A549 (cell line): Measurements from ENCODE around the gene IL1R1. TPM values are rescaled to one million over a fixed set of nuclear protein-coding genes. Genes with fewer than 3 reads are reported as not detected.

Experiments used
- ATAC-seq, 2 experiments: fragments of 200-7000 bp in 1 of 2; fragments of >200 bp in 1 of 2; cut with Nextera tagmentation in 1 of 2; cut with Tn5 transposase in 1 of 2; 3 replicates each; pipeline versions ENCODE4 v1.8.0 to v1.9.1; 2018 to 2020; ENCODE audit warnings: mild to moderate bottlenecking in 1 of 2, moderate library complexity in 1 of 2
- CTCF ChIA-PET: fragments of 300-600 bp; sonication (Branson Sonifier 250); formaldehyde crosslinking; extraction: SDS; loops from one replicate; lab custom pipeline; 2021; ENCODE audit warnings: antibody characterized with exemption, inconsistent platforms; lab: Yijun Ruan, JAX
- POLR2A ChIA-PET: fragments of 350-600 bp; formaldehyde crosslinking; extraction: SDS; loops from one replicate; lab custom pipeline; 2021; ENCODE audit warnings: antibody characterized with exemption, inconsistent platforms; lab: Yijun Ruan, JAX
- DNase-seq, 2 experiments: peaks; one replicate each; pipeline versions ENCODE4 v3.0.0 to v3.0.0-alpha.2; 2011 to 2016; ENCODE audit warnings: low read depth in 1 of 2, low spot score in 1 of 2
- FAIRE-seq: peaks from 2 replicates; lab custom pipeline; 2011; peaks lifted over from hg19 to GRCh38; lab: Jason Lieb, UNC
- H3K27ac ChIP-seq, 2 experiments: fragments of >200 bp; sonication (Bioruptor Twin); formaldehyde crosslinking; 3 replicates each; pipeline ENCODE4 v1.5.1; 2016 to 2017
- H3K4me1 ChIP-seq: fragments of >200 bp; sonication (Bioruptor Twin); formaldehyde crosslinking; 3 replicates; pipeline ENCODE4 v1.6.1; 2016
- H3K4me2 ChIP-seq: fragments of >200 bp; sonication (Bioruptor Twin); formaldehyde crosslinking; 3 replicates; pipeline ENCODE4 v1.6.1; 2016
- H3K4me3 ChIP-seq: fragments of >200 bp; sonication (Bioruptor Twin); formaldehyde crosslinking; 3 replicates; pipeline ENCODE4 v1.5.1; 2016
- H3K9me3 ChIP-seq: fragments of >200 bp; sonication (Bioruptor Twin); formaldehyde crosslinking; 3 replicates; pipeline ENCODE4 v1.6.1; 2016
- CEBPB ChIP-seq, 2 experiments: fragments of >200 bp in 1 of 2; sonication (Bioruptor Twin) in 1 of 2; formaldehyde crosslinking in 1 of 2; IDR thresholded peaks; 2 replicates each; pipeline ENCODE4 v1.6.1; 2012 to 2016
- CHD2 ChIP-seq: fragments of 150-350 bp; IDR thresholded peaks from 2 replicates; pipeline ENCODE4 v1.6.1; 2014; ENCODE audit warnings: low read length; ENCODE audit not compliant: partially characterized antibody
- CHD4 ChIP-seq: fragments of 200-600 bp; sonication (generic); IDR thresholded peaks from 2 replicates; pipeline ENCODE4 v1.6.1; 2016; ENCODE audit warnings: antibody characterized with exemption, mild to moderate bottlenecking, borderline replicate concordance
- EHMT2 ChIP-seq: fragments of 200-600 bp; sonication (generic); IDR thresholded peaks from 2 replicates; pipeline ENCODE4 v1.6.1; 2016; ENCODE audit warnings: antibody characterized with exemption, low read depth, mild to moderate bottlenecking, moderate library complexity
- HEYL ChIP-seq: fragments of 250-450 bp; sonication (Bioruptor Pico); IDR thresholded peaks from 2 replicates; pipeline ENCODE4 v1.8.0; 2021; ENCODE audit warnings: mild to moderate bottlenecking, moderate library complexity
- JUN ChIP-seq, 2 experiments: fragments of >200 bp; sonication (Bioruptor Twin); formaldehyde crosslinking; IDR thresholded peaks; 2 replicates in 1 of 2; 3 replicates in 1 of 2; pipeline ENCODE4 v1.6.1; 2016 to 2017
- KDM5A ChIP-seq: fragments of 200-600 bp; sonication (generic); IDR thresholded peaks from 2 replicates; pipeline ENCODE4 v1.6.1; 2016; ENCODE audit warnings: antibody characterized with exemption, mild to moderate bottlenecking
- MAFK ChIP-seq: fragments of 450-650 bp; IDR thresholded peaks from 2 replicates; pipeline ENCODE4 v1.6.1; 2014; ENCODE audit not compliant: partially characterized antibody
- MYC ChIP-seq: IDR thresholded peaks from 2 replicates; pipeline ENCODE4 v1.6.1; 2012; ENCODE audit warnings: mild to moderate bottlenecking, inconsistent platforms, low read length, improper control_type of control experiment, borderline replicate concordance
- NPAS2 ChIP-seq: fragments of 250-450 bp; sonication (Bioruptor Pico); IDR thresholded peaks from 2 replicates; pipeline ENCODE4 v1.8.0; 2022; ENCODE audit warnings: mild to moderate bottlenecking, moderate library complexity, borderline replicate concordance
- PHF8 ChIP-seq: fragments of 200-600 bp; sonication (generic); IDR thresholded peaks from 2 replicates; pipeline ENCODE4 v1.6.1; 2016; ENCODE audit warnings: low read depth, mild to moderate bottlenecking, antibody characterized with exemption, moderate library complexity, borderline replicate concordance
- POLR2A ChIP-seq: IDR thresholded peaks from 2 replicates; pipeline ENCODE4 v1.6.1; 2012; ENCODE audit warnings: mild to moderate bottlenecking, low read length
- RCOR1 ChIP-seq: fragments of 150-350 bp; IDR thresholded peaks from 2 replicates; pipeline ENCODE4 v1.6.1; 2014; ENCODE audit warnings: antibody characterized with exemption, low read length, low read depth
- RFX5 ChIP-seq: fragments of 450-650 bp; IDR thresholded peaks from 2 replicates; pipeline ENCODE4 v1.7.1; 2014; ENCODE audit warnings: antibody characterized with exemption, mild to moderate bottlenecking, moderate library complexity
- TP53 ChIP-seq: fragments of 250-450 bp; sonication (Bioruptor Pico); IDR thresholded peaks from 2 replicates; pipeline ENCODE4 v1.5.0; 2021; ENCODE audit warnings: mild to moderate bottlenecking, moderate library complexity
- ZC3H11A ChIP-seq: fragments of 450-650 bp; IDR thresholded peaks from 2 replicates; pipeline ENCODE4 v1.6.1; 2014; ENCODE audit warnings: antibody characterized with exemption, mild to moderate bottlenecking
- ZNF302 ChIP-seq: fragments of 250-450 bp; sonication (Bioruptor Pico); IDR thresholded peaks from 2 replicates; pipeline ENCODE4 v1.9.0; 2021; ENCODE audit warnings: inconsistent platforms, mild to moderate bottlenecking, moderate library complexity
- WGBS: methylation state at CpG from one replicate; pipeline ENCODE4 v1.1.6; 2017; ENCODE audit errors: missing lambda C conversion rate; 5-methylcytosine and 5-hydroxymethylcytosine counted together
- polyA plus RNA-seq, 4 experiments: library from polyadenylated mRNA; depleted of rRNA in 3 of 4; stranded (reverse); fragments of >200 nt; fragmentation: RNase III in 1 of 4; extraction: RNeasy Plus Mini Kit Qiagen cat#74134 plus additional on column Dnase treatment in 1 of 4; gene quantifications; 2 replicates in 3 of 4; 3 replicates in 1 of 4; pipeline ENCODE4 v1.2.3, GENCODE V29; 2011 to 2017
- TF ChIP-seq, protein P1 (sequence below): fragments of 200-600 bp; sonication (generic); IDR thresholded peaks from 2 replicates; pipeline ENCODE4 v1.6.1; 2016; ENCODE audit warnings: antibody characterized with exemption, mild to moderate bottlenecking, moderate library complexity
- TF ChIP-seq, protein P2 (sequence below): fragments of 450-650 bp; IDR thresholded peaks from 2 replicates; pipeline ENCODE4 v1.6.1; 2014; ENCODE audit warnings: antibody characterized with exemption
- TF ChIP-seq, protein P3 (sequence below): fragments of >200 bp; sonication (Bioruptor Twin); formaldehyde crosslinking; IDR thresholded peaks from 2 replicates; pipeline ENCODE4 v1.6.1; 2016

IL1R1 gene
- polyA plus RNA-seq, 2 of the 4 experiments (the other 2 are of a cell fraction), result 32.5 to 34.7 TPM

DNA sequence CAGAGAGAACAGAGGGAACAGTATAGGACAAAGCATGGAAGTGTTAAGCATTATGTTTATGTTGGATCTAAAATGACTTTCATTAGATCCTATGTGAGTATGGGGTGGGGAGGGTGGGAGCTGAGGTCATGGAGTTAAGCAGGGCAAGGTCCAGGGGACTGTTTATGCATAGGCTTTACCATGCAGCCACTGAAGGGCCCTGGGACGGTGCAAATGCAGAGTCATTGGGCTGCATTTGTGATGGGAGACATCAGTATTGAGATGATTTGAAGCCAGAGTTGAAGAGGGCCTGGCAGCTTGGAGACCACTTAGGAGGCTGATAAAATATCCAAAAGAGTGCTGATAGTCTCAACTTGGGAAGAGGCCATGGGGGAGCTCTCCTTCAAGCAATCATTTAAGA is 66.9 kb downstream of the IL1R1 start (continued):
- TF ChIP-seq, protein P1, sequence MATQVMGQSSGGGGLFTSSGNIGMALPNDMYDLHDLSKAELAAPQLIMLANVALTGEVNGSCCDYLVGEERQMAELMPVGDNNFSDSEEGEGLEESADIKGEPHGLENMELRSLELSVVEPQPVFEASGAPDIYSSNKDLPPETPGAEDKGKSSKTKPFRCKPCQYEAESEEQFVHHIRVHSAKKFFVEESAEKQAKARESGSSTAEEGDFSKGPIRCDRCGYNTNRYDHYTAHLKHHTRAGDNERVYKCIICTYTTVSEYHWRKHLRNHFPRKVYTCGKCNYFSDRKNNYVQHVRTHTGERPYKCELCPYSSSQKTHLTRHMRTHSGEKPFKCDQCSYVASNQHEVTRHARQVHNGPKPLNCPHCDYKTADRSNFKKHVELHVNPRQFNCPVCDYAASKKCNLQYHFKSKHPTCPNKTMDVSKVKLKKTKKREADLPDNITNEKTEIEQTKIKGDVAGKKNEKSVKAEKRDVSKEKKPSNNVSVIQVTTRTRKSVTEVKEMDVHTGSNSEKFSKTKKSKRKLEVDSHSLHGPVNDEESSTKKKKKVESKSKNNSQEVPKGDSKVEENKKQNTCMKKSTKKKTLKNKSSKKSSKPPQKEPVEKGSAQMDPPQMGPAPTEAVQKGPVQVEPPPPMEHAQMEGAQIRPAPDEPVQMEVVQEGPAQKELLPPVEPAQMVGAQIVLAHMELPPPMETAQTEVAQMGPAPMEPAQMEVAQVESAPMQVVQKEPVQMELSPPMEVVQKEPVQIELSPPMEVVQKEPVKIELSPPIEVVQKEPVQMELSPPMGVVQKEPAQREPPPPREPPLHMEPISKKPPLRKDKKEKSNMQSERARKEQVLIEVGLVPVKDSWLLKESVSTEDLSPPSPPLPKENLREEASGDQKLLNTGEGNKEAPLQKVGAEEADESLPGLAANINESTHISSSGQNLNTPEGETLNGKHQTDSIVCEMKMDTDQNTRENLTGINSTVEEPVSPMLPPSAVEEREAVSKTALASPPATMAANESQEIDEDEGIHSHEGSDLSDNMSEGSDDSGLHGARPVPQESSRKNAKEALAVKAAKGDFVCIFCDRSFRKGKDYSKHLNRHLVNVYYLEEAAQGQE, result no peak
- no peak for TF ChIP-seq RFX5
- no peak for TF ChIP-seq PHF8
- no peak for TF ChIP-seq NPAS2 (CRISPR knock-in tag)

DNA sequence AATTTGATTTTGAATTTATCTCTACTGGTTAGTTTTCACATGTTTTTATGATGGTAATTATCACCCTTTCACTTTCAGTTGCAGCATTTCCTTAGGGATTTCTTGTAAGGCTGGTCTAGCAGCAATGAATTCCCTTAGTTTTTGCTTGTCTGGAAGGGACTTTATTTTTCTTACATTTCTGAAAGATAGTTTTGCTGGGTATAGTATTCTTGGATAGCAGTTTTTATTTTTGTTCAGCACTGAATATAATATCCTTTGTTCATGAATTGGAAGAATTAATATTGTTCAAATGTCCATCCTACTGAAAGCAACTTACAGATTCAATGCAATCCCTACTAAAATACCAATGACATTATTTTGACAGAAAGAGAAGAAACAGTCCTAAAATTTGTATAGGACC is 74.5 kb downstream of the IL1R1 start:
- DNase-seq (no peak), ATAC-seq (no peak), FAIRE-seq (no peak)
- H3K4me3 ChIP-seq, result no peak overlapping the region
- TF ChIP-seq EHMT2 (no peak), ZC3H11A (no peak), HEYL (CRISPR knock-in tag) (no peak), TP53 (no peak), MYC (no peak), CEBPB (IDR thresholded peaks at IDR 0.05) (no peak), JUN (IDR thresholded peaks at IDR 0.05) (no peak), RCOR1 (no peak), POLR2A (no peak), KDM5A (no peak), PHF8 (no peak), ZNF302 (CRISPR knock-in tag) (no peak)
- TF ChIP-seq, protein P2, sequence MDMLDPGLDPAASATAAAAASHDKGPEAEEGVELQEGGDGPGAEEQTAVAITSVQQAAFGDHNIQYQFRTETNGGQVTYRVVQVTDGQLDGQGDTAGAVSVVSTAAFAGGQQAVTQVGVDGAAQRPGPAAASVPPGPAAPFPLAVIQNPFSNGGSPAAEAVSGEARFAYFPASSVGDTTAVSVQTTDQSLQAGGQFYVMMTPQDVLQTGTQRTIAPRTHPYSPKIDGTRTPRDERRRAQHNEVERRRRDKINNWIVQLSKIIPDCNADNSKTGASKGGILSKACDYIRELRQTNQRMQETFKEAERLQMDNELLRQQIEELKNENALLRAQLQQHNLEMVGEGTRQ, result no peak
- TF ChIP-seq, protein P3, sequence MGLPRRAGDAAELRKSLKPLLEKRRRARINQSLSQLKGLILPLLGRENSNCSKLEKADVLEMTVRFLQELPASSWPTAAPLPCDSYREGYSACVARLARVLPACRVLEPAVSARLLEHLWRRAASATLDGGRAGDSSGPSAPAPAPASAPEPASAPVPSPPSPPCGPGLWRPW, result no peak
- H3K9me3 ChIP-seq, result peaks cover 17% of the 10 kb centered on the region; the same call in 2 of the 3 replicates
- no peak overlapping the region for H3K4me2 ChIP-seq
- no peak overlapping the region for H3K27ac ChIP-seq
- POLR2A ChIA-PET, result no interaction called here
- CTCF ChIA-PET, result no interaction called here
- no peaks in the 10 kb centered on the region for H3K4me1 ChIP-seq

DNA sequence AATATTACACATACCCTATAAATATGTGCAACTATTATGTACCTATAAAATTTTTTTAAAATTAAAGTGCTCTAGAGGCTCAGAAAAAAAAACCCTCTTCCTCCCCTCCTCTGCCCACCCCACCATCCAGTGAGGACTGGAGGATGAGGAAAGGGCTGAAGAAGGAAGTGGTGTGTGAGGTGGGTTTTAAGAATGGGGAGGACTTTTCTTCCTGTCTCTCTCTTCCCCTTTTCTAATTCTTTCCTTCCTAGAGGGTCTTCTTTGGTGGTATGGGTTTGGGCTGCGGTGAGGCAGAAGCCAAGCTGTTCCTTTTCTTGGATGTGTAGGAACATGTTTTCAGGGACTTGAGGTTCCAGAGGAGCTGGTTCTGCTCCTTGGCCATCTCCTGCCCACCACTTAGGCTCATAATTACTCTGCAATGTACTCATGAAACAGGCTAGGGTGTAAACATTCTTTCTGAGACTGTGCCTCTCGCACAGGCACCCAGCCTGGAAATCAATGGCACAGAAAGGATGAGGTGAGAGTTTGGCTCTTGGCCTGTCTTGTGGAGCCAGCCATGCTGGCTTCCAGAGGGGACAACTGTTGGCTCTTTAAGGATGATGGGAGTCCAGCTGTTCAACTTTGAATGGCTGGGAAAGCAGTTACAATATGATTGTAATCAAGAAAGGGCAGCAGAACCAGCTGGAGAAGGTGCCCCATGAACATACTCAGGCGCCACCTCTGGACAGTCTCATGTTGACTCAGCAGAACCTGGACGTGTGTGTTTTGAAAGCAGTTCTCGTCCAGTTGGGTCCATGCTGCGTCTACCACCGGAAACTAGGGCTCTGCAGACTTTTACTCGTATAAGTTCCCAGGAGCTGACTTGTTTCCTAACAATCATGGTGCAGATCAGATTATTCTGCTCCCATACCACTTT is 82.5 kb downstream of the IL1R1 start:
- 93% methylated on average over 8 of the region's 8 CpGs for WGBS
- TF ChIP-seq KDM5A (no peak), CHD2 (no peak), CHD4 (no peak), MAFK (peak; percentile 52)
- TF ChIP-seq, all 56 proteins: peak for 1
- no peak overlapping the region for H3K4me3 ChIP-seq
- ChIA-PET CTCF (interaction anchor here (1.1 kb wide), 1 partner anchor 341 kb away, joined by 3 read pairs; no protein-coding TSS in a partner anchor), POLR2A (no interaction called here)
- DNase-seq (peak in 1 of 2 experiments; percentile 16), ATAC-seq (no peak), FAIRE-seq (no peak)
- H3K27ac ChIP-seq, result peak overlapping the region; percentile 4 to 91; a peak in 2 of 6 replicates
- no peak overlapping the region for H3K4me2 ChIP-seq
- H3K9me3 ChIP-seq, result no peaks in the 10 kb centered on the region
- peaks cover 31% of the 10 kb centered on the region for H3K4me1 ChIP-seq
